Mesenchymal stem cell (in vitro differentiated cells and primary cell): ENCODE results near the gene CNGA2.

Source experiments
- DNase-seq: peaks from one replicate; pipeline ENCODE4 v3.0.0-alpha.2; 2013
- H2AFZ ChIP-seq: one replicate; pipeline ENCODE4 v1.6.1; 2013; ENCODE audit warnings: low read depth, mild to moderate bottlenecking, control low read depth, inconsistent platforms, low read length, moderate library complexity
- H2AK5ac ChIP-seq: 2 replicates; pipeline ENCODE4 v1.6.1; 2013; ENCODE audit warnings: low read length, moderate library complexity, mild to moderate bottlenecking, inconsistent platforms; ENCODE audit not compliant: severe bottlenecking
- H2BK120ac ChIP-seq: one replicate; pipeline ENCODE4 v1.6.1; 2013; ENCODE audit warnings: low read depth, mild to moderate bottlenecking, inconsistent platforms, low read length, moderate library complexity
- H2BK12ac ChIP-seq, 2 experiments: one replicate each; pipeline ENCODE4 v1.6.1; 2013; ENCODE audit warnings: inconsistent platforms in 2 of 2, low read length in 2 of 2, mild to moderate bottlenecking in 2 of 2, moderate library complexity in 2 of 2, control low read depth in 1 of 2
- H2BK15ac ChIP-seq: one replicate; pipeline ENCODE4 v1.6.1; 2013; ENCODE audit warnings: mild to moderate bottlenecking, low read depth, inconsistent platforms; ENCODE audit not compliant: poor library complexity, severe bottlenecking
- H2BK5ac ChIP-seq: 2 replicates; pipeline ENCODE4 v1.6.1; 2013; ENCODE audit warnings: low read depth, mild to moderate bottlenecking, low read length, control low read depth, inconsistent platforms; ENCODE audit not compliant: poor library complexity, severe bottlenecking
- H3K14ac ChIP-seq, 2 experiments: one replicate each; pipeline ENCODE4 v1.6.1; 2013; ENCODE audit warnings: inconsistent platforms in 2 of 2, low read length in 2 of 2, control low read depth in 1 of 2, mild to moderate bottlenecking in 1 of 2, moderate library complexity in 1 of 2
- H3K18ac ChIP-seq, 2 experiments: one replicate each; pipeline ENCODE4 v1.6.1; 2013; ENCODE audit warnings: inconsistent platforms in 2 of 2, low read length in 2 of 2, control low read depth in 1 of 2, low read depth in 1 of 2, mild to moderate bottlenecking in 1 of 2
- H3K23ac ChIP-seq, 2 experiments: one replicate each; pipeline ENCODE4 v1.6.1; 2013; ENCODE audit warnings: inconsistent platforms in 2 of 2, low read length in 2 of 2, mild to moderate bottlenecking in 2 of 2, moderate library complexity in 2 of 2, control low read depth in 1 of 2
- H3K27ac ChIP-seq: 2 replicates; pipeline ENCODE4 v1.5.1; 2013; ENCODE audit warnings: mild to moderate bottlenecking, moderate library complexity, low read length, control low read depth, inconsistent platforms; ENCODE audit not compliant: poor library complexity, severe bottlenecking
- H3K27me3 ChIP-seq, 2 experiments: 2 replicates each; pipeline versions ENCODE4 v1.6.1 to v1.7.0; 2013; ENCODE audit warnings: low read length in 2 of 2, mild to moderate bottlenecking in 2 of 2, moderate library complexity in 2 of 2, control low read depth in 1 of 2, inconsistent platforms in 1 of 2; ENCODE audit not compliant: control insufficient read depth in 1 of 2, insufficient read depth in 1 of 2
- H3K36me3 ChIP-seq, 2 experiments: 2 replicates each; pipeline versions ENCODE4 v1.6.1 to v1.7.0; 2013; ENCODE audit warnings: low read length in 2 of 2, control low read depth in 1 of 2, inconsistent platforms in 1 of 2, low read depth in 1 of 2, mild to moderate bottlenecking in 1 of 2; ENCODE audit not compliant: insufficient read depth in 2 of 2, control insufficient read depth in 1 of 2
- H3K4ac ChIP-seq, 2 experiments: one replicate each; pipeline ENCODE4 v1.6.1; 2013; ENCODE audit warnings: inconsistent platforms in 2 of 2, low read length in 2 of 2, mild to moderate bottlenecking in 2 of 2, moderate library complexity in 2 of 2, control low read depth in 1 of 2, low read depth in 1 of 2
- H3K4me1 ChIP-seq: 2 replicates; pipeline ENCODE4 v1.6.1; 2013; ENCODE audit warnings: low read depth, low read length, control low read depth; ENCODE audit not compliant: control insufficient read depth, insufficient read depth
- H3K4me2 ChIP-seq: 2 replicates; pipeline ENCODE4 v1.6.1; 2013; ENCODE audit warnings: low read length, mild to moderate bottlenecking, inconsistent platforms; ENCODE audit not compliant: poor library complexity, severe bottlenecking
- H3K4me3 ChIP-seq, 2 experiments: 2 replicates each; pipeline versions ENCODE4 v1.5.1 to v1.7.0; 2013; ENCODE audit warnings: low read length in 2 of 2, mild to moderate bottlenecking in 2 of 2, control low read depth in 1 of 2, low read depth in 1 of 2; ENCODE audit not compliant: insufficient read depth in 1 of 2
- H3K79me1 ChIP-seq: replicated peaks from 2 replicates; pipeline ENCODE4 v1.6.1; 2013; ENCODE audit warnings: mild to moderate bottlenecking, control low read depth, low read length, inconsistent platforms; ENCODE audit not compliant: poor library complexity, severe bottlenecking
- H3K9ac ChIP-seq: 2 replicates; pipeline ENCODE4 v1.7.0; 2013; ENCODE audit warnings: mild to moderate bottlenecking, low read length, moderate library complexity
- H3K9me3 ChIP-seq: 2 replicates; pipeline ENCODE4 v1.7.0; 2013; ENCODE audit warnings: mild to moderate bottlenecking, low read length; ENCODE audit not compliant: control insufficient read depth
- H4K8ac ChIP-seq: one replicate; pipeline ENCODE4 v1.6.1; 2013; ENCODE audit warnings: inconsistent platforms, mild to moderate bottlenecking, low read length, moderate library complexity
- H4K91ac ChIP-seq: one replicate; pipeline ENCODE4 v1.6.1; 2013; ENCODE audit warnings: mild to moderate bottlenecking, low read length, inconsistent platforms
- WGBS: methylation state at CpG from one replicate; pipeline ENCODE4 v1.1.7; 2013; ENCODE audit warnings: mixed read lengths; 5-methylcytosine and 5-hydroxymethylcytosine counted together

CNGA2 gene

DNA sequence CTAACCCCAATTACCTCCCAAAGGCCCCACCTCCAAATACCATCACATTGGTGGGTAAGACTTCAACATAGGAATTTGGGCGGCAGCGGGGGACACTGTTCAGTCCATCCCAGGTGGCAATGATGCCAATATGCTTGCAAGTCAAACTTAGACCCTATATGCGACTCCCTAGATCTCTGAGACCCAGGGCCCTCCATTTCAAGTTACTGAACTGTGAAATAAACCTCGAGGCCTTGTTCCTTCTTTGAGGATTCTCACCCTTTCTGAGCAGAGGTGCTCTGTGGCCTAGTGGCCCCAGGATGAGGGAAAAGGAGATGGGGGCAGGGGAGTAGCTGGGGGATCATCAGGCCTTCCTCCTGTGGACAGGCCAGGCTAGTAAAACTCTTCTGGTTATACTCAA is 44.7 kb downstream of the CNGA2 start:
- Histone ChIP-seq H2BK15ac (no peak overlapping the region), H2BK5ac (no peak overlapping the region), H3K23ac (no peak overlapping the region), H3K9me3 (peaks cover 4% of the 10 kb centered on the region), H3K79me1 (no peaks in the 10 kb centered on the region), H3K36me3 (no peaks in the 10 kb centered on the region), H3K4ac (no peak overlapping the region), H3K27ac (no peak overlapping the region), H2AK5ac (no peak overlapping the region), H2AFZ (no peak overlapping the region), H3K18ac (no peak overlapping the region), H3K4me2 (no peak overlapping the region), H4K8ac (no peak overlapping the region), H4K91ac (no peak overlapping the region), H3K9ac (no peak overlapping the region), H3K27me3 (peaks cover 0 to 84% of the 10 kb centered on the region in 2 experiments), H2BK120ac (no peak overlapping the region), H3K4me1 (no peaks in the 10 kb centered on the region), H3K14ac (no peak overlapping the region), H2BK12ac (no peak overlapping the region), H3K4me3 (no peak overlapping the region)
- DNase-seq, result no peak
- 69% methylated on average over 3 of the region's 4 CpGs for WGBS

DNA sequence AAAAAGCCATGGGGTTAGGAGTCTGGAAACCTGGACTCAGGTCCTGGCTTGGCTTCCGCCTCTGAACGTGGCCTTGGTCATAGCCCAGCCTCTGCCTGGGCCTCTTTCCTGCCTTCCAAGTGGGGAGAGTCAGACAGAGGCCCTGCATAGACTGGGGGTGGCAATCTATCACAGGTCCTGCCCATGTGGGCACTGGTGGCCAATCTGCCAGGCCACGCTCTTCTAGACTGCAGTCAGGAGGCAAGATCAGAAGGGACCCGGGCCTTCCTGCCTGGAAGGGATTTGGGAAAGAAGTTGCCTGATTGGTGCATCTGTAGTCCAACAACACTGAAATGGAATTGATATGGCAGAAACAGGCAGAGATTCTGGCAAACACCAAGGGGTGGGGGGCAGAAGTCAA is 46.1 kb downstream of the CNGA2 start:
- Histone ChIP-seq H2BK12ac (no peak overlapping the region), H3K4me2 (no peak overlapping the region), H3K18ac (no peak overlapping the region), H3K9ac (no peak overlapping the region), H3K23ac (no peak overlapping the region), H2BK120ac (no peak overlapping the region), H3K9me3 (peaks cover 4% of the 10 kb centered on the region), H3K27ac (no peak overlapping the region), H3K4ac (no peak overlapping the region), H4K8ac (no peak overlapping the region), H3K14ac (no peak overlapping the region), H3K4me1 (no peaks in the 10 kb centered on the region), H2BK5ac (no peak overlapping the region), H2AFZ (no peak overlapping the region), H2AK5ac (no peak overlapping the region), H3K27me3 (peaks cover 0 to 83% of the 10 kb centered on the region in 2 experiments), H2BK15ac (no peak overlapping the region), H3K79me1 (no peaks in the 10 kb centered on the region), H3K36me3 (no peaks in the 10 kb centered on the region), H4K91ac (no peak overlapping the region), H3K4me3 (no peak overlapping the region)
- no peak for DNase-seq
- WGBS, result 87% methylated on average over 4 of the region's 4 CpGs

DNA sequence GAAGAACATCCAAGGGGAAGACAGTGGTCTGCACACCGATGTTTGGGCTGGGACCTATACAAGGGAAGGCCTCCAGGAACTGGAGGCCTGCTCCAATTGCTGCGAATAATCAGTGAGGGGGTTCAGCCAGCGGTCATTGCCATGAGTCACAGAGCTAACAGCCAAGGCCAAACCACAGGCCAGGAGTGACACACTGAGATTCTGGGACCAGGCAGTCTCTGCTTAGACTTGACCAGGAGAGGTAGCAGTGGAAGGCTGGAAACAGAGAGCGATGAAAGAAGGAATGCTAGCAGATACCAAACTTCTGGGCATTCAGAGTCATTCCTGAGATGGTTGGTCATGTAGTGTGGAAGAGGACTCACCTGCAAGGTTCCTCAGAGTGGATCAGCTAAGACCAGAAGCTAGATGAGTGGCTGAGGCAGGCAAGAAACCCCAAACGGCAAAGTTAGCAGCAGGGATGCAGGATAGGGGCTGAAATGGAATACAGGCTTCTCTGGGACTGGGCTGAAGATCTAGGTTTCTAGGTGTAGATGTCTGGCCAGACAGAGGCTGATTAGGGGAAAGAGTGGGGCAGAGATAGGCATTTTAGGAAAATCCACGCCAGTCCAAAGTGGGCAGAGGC is 54.7 kb downstream of the CNGA2 start:
- no peak overlapping the region for H4K91ac ChIP-seq
- no peak overlapping the region for H3K14ac ChIP-seq
- H2AFZ ChIP-seq, result no peak overlapping the region
- H3K9me3 ChIP-seq, result no peaks in the 10 kb centered on the region
- H2BK15ac ChIP-seq, result no peak overlapping the region
- DNase-seq, result no peak
- no peak overlapping the region for H3K23ac ChIP-seq
- H2BK12ac ChIP-seq, result no peak overlapping the region
- H4K8ac ChIP-seq, result no peak overlapping the region
- no peaks in the 10 kb centered on the region for H3K4me1 ChIP-seq
- peaks cover 0 to 73% of the 10 kb centered on the region in 2 experiments for H3K27me3 ChIP-seq
- WGBS, result 67% methylated on average over 5 of the region's 6 CpGs
- no peak overlapping the region for H3K4me3 ChIP-seq
- no peak overlapping the region for H2BK120ac ChIP-seq
- H3K36me3 ChIP-seq, result no peaks in the 10 kb centered on the region
- H3K18ac ChIP-seq, result no peak overlapping the region
- H2AK5ac ChIP-seq, result no peak overlapping the region
- H3K4me2 ChIP-seq, result no peak overlapping the region
- no peak overlapping the region for H3K4ac ChIP-seq
- H3K9ac ChIP-seq, result no peak overlapping the region
- H3K79me1 ChIP-seq, result no peaks in the 10 kb centered on the region
- H3K27ac ChIP-seq, result no peak overlapping the region
- H2BK5ac ChIP-seq, result no peak overlapping the region

DNA sequence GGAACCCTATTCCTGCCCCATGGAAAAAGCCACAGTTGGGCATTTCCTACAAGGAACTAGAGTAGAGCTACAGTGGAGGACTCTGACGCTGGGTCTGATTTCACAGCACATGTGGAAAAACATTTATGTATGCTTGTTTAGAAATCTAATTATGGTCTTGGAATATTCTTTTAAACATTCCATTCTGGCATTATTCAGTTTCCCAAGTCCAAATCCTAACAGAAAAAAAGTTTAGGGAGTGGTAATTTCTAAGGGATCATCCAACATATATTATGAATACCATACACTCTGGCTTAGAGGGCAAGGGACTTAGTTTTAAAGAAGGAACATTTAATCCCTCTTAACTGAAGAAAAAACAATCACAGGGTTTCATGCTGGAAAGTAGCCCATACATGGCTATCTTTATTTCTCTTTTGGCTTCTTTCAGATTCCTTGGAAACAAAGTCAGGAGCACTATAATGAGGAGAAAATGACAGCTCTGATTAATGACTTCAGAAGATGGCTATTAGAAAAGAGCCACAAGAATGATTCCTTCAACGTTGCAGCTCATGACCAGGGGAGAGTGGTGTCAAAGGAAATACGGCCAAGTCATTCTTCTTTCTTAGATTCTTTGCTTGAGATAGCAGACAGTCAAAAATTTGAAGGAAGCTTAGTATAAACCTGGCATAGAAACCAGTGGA is 56.1 kb downstream of the CNGA2 start:
- no peaks in the 10 kb centered on the region for H3K36me3 ChIP-seq
- H3K4me2 ChIP-seq, result no peak overlapping the region
- H2AFZ ChIP-seq, result no peak overlapping the region
- no peak overlapping the region for H2BK120ac ChIP-seq
- H3K9ac ChIP-seq, result no peak overlapping the region
- no peaks in the 10 kb centered on the region for H3K4me1 ChIP-seq
- H3K27me3 ChIP-seq, result peaks cover 0 to 74% of the 10 kb centered on the region in 2 experiments
- H3K23ac ChIP-seq, result no peak overlapping the region
- no peak overlapping the region for H2BK15ac ChIP-seq
- H3K4me3 ChIP-seq, result no peak overlapping the region
- H3K9me3 ChIP-seq, result no peaks in the 10 kb centered on the region
- H3K27ac ChIP-seq, result no peak overlapping the region
- H2BK12ac ChIP-seq, result no peak overlapping the region
- H3K79me1 ChIP-seq, result no peaks in the 10 kb centered on the region
- no peak overlapping the region for H4K91ac ChIP-seq
- 56% methylated on average over 2 of the region's 3 CpGs for WGBS
- no peak overlapping the region for H3K4ac ChIP-seq
- no peak overlapping the region for H3K14ac ChIP-seq
- no peak overlapping the region for H4K8ac ChIP-seq
- no peak overlapping the region for H3K18ac ChIP-seq
- no peak overlapping the region for H2BK5ac ChIP-seq
- DNase-seq, result no peak
- no peak overlapping the region for H2AK5ac ChIP-seq
